Measurements from ENCODE around the gene GNAZ.

GRCh38 chr22:23103199-23103954 is 33.1 kb downstream of the GNAZ start:
- no peak for TF ChIP-seq POLR2A (IDR thresholded peaks at IDR 0.05)
- TF ChIP-seq CTCF (IDR thresholded peaks at IDR 0.05), result no peak
